Hematopoietic multipotent progenitor cell (in vitro differentiated cells): ENCODE measurements around the gene SMG6. TPM values are rescaled to one million over a fixed set of nuclear protein-coding genes. Genes with fewer than 3 reads are reported as not detected.
"Not testable (repeated sequence)": the region's sequence is repeated elsewhere in the genome, so short reads cannot be mapped to it uniquely, and the experiment has no call there.

ENCODE experiments used
- DNase-seq, 3 donors: peaks; one replicate each; pipeline ENCODE4 v3.0.0-alpha.2; 2011 to 2015; ENCODE audit warnings: low read depth in 2 of 3, low spot score in 2 of 3
- total RNA-seq: library from RNA; depleted of rRNA; stranded (reverse); fragments of >200 nt; gene quantifications from one replicate; pipeline ENCODE4 v1.2.3, GENCODE V29; 2012

Gene SMG6
- total RNA-seq, 1 donor = 27.5 TPM

DNA sequence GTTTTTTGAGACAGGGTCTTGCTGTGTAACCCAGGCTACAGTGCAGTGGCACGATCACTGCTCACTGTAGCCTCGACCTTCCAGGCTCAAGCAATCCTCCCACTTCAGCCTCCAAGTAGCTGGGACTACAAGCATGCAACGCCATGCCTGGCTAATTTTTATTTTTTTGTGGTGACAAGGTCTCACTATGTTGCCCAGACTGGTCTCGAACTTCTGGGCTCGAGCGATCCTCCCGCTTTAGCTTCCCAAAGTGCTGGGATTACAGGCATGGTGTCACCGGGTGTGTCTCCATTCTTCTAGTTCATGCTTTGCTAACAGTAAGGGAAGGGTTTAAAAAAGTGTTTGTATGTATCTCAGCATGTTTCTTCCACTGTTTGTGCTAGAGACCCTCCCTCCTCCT, 146.9 kb downstream of the SMG6 start:
- no peak for DNase-seq

DNA sequence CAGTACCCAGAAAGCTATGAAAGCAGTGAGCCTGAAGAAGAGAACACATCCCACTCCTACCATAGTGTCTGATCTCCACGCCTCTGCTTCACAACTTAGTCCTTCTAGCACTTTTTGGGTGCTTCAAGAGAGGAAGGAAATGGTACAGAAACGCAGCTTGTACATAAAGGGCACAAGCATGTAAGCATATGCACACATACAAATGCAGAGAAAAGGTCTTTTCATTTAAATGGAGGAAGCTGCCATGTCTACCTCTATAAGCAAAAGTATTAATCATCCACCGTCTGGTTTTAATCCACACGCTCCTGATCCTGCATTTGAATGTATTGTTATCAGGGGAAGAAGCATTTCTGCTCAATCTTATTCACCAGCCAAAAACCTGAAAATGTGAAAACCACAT, 148.0 kb downstream of the SMG6 start:
- no peak for DNase-seq

DNA sequence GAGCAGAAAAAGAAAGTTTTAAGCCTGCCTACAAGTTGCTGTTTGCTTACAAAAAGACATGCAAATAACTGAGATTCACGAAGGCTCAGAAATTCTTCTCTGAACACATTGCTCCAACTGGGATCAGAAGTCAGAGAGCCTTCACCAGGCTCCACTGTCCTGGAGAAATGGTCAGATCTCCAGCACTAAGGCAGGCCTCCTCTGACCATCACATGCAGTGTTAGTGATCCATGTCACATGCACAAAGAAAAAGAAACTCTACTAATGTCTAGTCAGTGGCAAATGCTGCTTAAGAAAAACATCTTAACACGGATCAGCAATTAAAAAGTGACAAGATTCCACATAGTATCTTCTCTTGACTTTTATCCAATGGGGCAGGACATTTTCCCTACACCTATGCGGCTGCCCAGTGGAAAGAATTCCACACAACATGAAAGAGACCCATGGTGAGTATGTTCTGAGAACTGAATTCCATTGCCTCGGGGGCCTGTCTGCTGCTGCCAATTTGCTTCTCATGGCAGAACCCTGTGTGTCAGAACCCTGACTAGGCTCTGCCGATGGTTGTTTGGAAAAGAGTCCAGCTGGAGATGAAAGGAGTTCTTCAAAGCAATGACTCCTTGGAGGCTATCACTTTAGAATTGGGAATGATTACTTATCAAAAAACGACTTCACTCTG, 152.1 kb downstream of the SMG6 start:
- DNase-seq = no peak

DNA sequence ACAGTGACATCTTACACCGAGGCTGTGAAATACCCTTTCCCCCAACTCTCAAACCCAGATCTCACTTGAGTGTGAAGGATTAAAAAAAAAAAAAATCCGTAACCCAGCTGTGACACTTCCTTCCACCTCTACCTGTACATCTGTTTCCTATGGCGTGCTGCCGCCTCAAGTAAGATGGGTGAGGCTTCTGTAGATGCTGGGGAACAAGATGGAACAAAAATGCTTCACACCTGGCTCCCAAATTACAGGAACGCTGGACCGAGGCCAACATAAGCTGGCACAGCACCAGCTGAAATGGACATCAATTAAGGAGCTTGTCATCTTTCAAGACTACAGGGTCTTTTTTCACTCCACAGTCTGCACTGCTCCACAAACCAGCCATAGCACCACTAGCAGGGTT, 152.8 kb downstream of the SMG6 start:
- peak in 1 of 3 donors; percentile 56 for DNase-seq

DNA sequence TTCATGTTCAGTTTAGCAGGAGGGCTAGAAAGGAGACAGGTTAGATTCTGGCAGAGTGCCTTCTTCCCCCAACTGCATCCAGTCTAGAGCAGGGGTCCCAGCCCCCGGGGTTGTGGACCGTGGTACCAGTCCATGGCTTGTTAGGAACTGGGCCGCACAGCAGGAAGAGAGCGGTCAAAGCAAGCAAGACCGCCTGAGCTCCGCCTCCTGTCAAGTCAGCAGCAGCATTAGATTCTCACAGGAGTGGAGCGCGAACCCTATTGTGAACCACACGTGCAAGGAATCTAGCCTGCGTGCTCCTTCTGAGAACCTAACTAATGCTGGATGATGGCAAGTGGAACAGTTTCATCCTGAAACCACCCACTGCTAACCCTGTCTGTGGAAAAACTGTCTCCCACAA, 153.7 kb downstream of the SMG6 start:
- DNase-seq = no peak

DNA sequence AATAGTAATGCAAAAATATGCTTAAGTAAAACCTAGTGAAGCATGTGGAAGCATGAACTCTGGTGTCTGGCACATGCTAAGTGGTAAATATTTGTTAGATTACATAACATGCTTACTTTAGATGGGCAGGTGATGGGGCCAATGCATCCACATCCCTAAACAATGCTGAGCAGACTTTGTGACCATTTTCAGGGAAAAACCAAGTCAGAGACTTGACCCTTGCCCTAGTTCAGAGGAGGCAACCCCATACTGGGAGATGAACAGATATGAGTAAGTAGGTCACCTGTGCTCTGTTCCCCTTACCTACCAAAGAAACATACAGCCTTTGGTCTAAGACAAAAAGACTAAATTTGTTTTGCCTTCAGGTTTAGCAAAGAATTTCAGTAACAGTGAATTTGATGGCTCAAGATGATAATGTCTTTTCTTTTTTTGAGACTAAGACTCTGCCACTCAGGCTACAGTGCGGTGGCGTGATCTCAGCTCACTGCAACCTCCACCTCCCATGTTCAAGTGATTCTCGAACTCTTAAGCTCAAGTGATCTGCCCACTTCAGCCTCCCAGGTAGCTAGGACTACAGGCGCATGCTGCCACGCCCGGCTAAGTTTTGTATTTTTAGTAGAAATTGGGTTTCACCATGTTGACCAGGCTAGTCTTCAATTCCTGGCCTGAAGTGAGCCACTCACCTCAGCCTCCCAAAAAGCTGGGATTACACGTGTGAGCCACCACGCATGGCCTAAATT, 157.3 kb downstream of the SMG6 start:
- DNase-seq = no peak

DNA sequence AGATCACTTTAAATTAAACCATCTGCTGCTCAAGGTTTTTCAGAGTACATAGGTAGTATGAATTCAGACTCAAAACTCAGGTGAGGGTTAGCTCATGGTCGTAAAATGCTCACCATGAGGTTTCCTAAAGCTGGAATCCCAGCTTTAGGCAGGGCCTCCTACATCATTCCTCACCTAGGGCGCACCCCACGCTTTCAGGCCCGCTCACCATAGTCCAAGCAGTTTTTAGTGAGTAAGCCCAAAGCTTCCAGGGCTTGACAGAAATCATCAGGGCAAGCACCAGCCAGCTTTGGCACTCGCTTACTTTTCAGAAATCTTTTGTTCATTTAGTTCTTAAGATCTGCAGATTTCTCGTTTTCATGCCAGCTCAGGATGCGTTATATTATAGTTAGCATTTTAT, 158.9 kb downstream of the SMG6 start:
- no peak for DNase-seq

DNA sequence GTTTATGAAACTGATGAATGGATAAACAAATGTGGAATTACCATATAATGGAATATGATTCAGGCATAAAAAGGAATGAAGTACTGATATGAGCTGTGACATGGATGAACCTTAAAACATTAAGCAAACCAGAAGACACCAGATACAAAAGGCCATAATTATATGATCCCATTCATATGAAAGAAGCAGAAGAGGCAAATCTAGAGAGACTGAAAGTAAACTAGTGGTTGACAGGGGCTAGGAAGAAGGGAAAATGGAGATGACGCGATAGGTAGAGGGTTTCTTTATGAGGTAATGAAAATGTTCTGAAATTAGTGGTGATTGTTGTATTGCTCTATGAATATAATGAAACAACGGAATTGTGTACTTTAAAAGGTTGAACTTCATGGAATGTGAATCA, 160.3 kb downstream of the SMG6 start:
- DNase-seq = no peak

DNA sequence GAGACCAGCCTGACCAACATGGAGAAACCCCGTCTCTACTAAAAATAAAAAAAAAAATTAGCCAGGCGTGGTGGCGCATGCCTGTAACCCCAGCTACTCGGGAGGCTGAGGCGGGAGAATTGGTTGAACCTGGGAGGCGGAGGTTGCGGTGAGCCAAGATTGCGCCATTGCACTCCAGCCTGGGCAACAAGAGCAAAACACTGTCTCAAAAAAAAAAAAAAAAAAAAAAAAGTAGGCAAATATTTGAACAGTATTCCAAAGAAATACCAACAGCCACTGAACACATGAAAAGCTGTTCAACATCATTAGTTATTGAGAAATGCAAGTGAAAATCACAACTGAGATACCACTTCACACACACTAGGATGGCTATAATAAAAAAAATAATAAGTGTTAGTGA, 160.9 kb downstream of the SMG6 start:
- DNase-seq = not testable (repeated sequence)

DNA sequence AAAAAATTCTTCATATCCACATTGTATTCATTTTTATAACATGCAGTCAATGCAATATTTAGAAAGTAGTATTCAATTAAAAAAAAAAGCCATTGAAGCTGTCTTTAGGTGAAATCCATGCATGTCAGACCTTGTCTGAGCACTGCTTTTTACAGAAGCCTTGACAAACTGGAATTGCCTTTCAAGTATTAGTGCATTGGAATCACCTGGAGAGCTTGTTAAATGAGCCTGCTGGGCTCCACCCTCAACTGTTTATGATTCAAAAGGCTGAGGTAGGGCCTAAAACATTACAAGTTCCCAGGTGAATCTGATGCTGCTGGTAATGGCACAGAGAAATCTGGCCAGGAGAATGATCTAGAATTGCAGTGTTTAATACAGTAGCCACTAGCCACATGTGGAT, 162.9 kb downstream of the SMG6 start:
- no peak for DNase-seq

DNA sequence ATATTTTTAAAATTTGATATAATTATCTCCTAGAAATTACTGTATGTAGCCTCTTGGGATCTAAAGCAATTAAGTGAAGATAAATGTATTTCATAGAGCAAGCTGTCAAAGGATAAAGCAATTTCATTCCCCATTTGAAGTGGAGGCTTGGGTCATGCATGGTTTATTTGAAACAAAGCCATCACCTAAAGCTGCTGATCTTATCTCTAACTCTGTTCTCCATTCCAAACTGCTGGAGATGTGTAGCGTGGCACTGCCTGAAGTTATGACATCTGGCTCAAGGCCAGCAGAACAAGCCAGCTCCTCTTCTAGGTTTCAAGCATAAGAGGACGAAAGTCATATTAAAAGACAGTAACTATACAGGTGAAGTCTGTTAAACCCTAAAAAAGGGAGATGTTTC, 164.8 kb downstream of the SMG6 start:
- peak in 1 of 3 donors; percentile 77 for DNase-seq

DNA sequence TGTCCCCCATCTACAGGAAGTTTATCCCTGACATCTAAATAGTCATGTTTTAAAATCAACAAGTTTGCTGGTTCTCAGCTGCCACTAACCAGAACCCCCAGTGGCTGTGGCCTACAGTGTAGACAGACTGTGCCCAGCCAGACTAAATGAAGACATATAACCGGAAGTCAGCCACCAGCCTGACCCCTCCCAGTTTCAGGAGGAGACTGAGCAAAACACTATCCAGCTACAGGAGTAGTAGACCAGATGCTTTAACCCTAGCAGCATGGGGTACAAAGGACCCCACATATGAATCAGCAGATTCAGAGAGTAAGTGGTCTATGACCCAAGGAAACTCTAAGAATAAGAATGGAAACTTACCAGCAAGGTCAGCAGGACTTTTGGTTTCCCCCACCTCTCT, 165.3 kb downstream of the SMG6 start:
- DNase-seq = peak in 1 of 3 donors; percentile 42

DNA sequence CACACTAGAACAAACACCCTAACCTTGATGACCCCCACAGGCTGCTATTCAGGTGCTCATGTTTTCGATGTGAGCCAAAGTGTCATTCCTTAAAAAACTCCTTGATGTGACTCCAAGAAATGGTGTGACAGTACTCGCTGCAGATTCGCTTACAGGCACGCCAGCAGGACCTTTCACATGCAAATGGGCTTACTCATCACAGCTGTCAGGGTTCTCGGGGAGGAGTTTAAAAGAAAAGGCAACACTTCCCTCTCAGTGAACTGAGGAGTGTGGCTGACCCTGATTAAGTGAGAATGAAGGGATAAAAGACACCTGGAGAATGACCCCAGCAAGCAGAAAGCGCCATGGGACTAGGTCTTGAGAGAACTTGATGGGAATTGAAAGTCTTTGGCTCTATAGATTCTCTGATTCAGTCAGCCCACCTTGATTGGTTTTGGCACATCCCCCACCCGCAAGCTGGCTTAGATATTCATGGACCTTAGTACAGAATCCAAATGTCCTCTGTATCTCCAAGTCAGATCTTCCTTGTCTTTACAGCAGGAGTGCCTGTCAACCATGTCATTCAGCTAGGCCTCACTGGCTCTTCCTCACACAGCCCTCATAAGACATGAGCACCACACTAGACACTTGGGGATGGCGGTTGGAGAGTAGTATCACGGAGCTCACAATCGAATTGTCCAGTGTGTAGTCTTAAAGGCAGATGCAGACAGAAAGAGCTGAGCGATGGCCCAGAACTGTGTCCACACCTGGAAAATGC, 166.1 kb downstream of the SMG6 start:
- DNase-seq = no peak

DNA sequence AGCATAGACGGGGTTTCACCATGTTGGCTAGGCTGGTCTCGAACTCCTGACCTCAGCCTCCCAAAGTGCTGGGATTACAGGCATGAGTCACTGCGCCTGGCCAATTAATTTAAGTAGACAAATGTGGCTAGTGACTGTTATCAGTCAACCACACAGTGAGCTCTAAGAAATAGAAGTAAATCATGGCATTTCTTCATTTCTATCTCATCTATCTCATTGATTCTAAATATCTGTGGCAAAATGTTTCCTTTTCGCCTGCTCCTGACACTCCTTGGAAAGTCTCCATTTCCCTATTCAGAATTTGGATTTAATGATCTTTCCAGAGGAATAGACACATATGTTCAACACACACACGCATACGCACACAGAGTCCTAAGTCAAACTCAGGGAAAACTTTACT, 167.3 kb downstream of the SMG6 start:
- DNase-seq = no peak

DNA sequence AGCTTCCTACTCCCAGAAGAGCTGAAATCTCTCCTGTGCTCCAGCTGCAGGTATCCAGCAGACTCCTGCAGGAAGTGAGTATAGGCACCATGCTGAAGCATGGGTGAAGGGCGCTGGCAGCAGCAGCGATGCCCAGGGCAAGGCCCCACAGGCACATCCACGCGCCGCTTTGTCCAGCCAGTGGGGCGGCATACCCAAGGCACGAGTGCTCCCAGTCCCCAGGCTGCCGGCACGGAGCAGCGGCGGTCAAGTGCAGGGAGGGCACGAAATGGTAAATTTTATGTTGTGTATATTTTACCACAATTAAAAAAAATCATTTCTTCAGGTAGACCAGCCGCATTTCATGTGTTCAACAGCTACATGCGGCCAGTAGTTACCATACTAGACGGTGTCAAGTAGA, 175.6 kb downstream of the SMG6 start:
- no peak for DNase-seq

DNA sequence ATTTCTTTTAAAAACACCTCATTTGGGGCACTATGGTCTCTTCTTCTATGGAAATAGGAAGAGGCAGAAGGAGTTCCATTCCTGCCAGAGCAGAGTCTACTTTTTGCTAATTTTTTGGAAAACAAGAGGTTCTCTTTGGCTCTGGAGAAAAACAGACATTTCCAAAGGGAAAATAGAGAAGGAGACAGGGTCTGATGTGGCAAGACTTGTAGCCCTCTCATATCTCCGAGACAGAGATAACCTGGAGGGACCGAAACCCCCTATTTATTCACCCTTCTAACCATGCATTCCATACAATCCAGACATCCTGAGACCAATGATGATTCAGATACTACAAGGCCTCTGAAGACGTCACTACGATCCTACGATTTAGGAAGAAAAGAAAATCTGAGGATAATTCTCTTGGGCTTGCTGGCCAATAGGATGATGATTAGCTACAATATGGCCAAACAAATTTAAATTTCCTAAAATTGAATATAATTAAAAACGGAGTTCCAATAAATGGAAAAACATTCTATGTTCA, 178.5 kb downstream of the SMG6 start:
- DNase-seq = no peak

DNA sequence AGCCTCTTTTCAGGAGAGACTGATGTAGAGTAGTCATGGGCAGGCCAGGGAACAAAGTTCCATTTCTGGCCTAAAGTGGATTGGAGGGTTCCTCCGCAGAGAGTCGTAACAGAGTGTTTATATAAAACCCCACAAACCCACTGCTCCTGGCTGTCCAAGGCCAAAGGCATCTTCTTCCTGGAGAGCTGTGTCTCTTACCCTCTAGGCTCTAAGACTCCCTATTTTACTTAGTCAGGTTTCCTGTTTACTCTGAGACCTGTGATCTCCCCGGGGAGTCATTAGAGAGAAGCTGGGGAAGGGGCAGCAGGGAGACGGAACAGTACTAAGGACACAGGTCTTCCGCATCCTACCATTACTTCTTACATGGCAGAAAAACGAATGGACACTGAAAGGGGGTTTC, 179.2 kb downstream of the SMG6 start:
- no peak for DNase-seq

DNA sequence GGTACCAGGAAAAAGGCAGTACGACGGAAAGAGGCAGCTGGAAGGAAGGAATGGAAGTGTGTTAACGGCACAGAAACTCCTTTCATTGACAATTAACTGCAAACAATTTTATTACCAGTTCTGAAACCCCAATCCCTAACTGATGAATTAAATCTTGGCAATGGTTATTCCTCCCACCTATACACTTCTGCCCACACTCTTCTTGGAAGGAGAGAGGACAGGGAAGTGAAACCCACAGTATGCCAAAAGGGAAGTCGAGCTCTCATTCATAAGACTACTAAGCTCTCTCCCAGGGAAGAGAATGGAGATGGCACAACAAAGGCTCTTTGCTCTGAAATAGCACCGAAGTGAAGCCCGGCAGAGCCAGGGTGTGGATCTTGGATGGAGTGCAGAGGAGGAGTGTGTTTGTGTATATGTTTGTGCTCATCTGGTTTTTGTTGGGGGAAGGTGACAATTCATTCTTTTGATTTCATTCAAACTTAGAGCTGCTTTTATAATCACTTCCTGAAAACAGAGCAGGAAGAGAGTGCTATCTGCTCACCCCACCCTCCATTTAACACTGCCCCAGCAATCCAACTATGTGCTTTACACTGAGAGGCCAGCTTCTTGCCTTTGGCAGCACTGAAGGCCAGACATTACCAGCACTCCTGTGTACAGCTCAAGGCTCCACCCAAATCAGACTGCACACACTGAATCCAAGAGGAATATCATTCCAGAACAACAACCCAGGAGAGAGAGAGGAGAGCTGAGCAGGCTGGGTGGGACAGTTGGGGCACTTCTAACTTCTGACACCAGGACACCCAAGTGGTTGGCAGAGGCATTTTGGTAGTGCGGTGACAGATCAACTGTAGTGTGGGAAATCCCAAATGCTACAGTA, 180.0 kb downstream of the SMG6 start:
- DNase-seq = peak in 1 of 3 donors; percentile 26

DNA sequence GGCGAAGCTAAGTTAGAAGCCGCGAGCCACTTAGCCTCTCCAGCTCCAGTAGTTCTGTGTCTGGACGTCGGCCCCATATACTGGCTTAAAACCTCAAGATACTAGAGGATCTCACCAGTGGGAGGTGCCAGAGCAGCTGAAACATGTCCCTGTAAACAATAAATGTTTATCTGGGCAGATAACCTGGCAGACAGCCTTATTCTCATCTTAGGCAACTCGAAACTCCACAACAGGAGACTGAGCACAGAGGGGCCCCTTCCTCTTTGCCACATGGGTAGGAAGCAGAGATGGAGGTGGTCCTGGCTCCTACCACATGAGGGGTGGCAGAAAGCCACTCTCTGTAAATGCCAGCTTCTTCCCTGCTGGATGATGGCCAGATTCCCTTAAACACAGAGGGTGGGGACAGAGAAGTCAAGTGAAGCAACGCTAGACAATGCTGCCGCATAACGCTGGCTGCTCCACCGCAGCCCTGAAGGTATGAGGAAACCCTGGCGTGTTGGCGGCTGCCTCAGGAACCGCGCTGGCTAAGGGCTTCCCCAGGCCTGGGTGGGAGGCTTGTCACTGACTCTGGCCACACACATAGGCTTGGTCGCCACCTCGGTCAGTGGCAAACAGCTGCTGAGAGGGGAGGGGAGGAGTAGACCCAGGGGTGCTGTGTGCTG, 180.8 kb downstream of the SMG6 start:
- DNase-seq = peak in 2 of 3 donors; percentile 46 to 61
